ENCODE results near the gene KYAT1. TPM values are rescaled to one million over a fixed set of nuclear protein-coding genes. Genes with fewer than 3 reads are reported as not detected.
A peak's percentile ranks its signal among the peaks of the same experiment; 100 is the strongest.

Gene KYAT1
- total and polyA plus RNA-seq, 2 of the 13 experiments (the other 11 are each of a cell fraction or from before 2014, with no cell fraction given), result 9.2 to 46.5 TPM

GRCh38 chr9:128786681-128787601, 94.8 kb downstream of the KYAT1 start, which contains the start of gene TBC1D13 (continued):
- TF ChIP-seq BATF2 (CRISPR knock-in tag; IDR thresholded peaks at IDR 0.05) (peak; percentile 89), ZNF710 (CRISPR knock-in tag; IDR thresholded peaks at IDR 0.05; ENCODE audit: borderline replicate concordance) (peak; percentile 79), RORA (CRISPR knock-in tag; IDR thresholded peaks at IDR 0.05) (no peak), FOXC1 (CRISPR knock-in tag; IDR thresholded peaks at IDR 0.05; ENCODE audit: borderline replicate concordance) (peak; percentile 94), MBD4 (IDR thresholded peaks at IDR 0.05; ENCODE audit: borderline replicate concordance, low read length) (no peak), ZBED4 (CRISPR knock-in tag; IDR thresholded peaks at IDR 0.05; ENCODE audit: borderline replicate concordance) (peak; percentile 90), SKI (IDR thresholded peaks at IDR 0.05; ENCODE audit: partially characterized antibody) (peak; percentile 74), PAXIP1 (CRISPR knock-in tag; conservative IDR thresholded peaks at IDR 0.05) (peak; percentile 67), TOPORS (CRISPR knock-in tag; IDR thresholded peaks at IDR 0.05) (peak; percentile 90; the same call in 1 of the 2 replicates), MYC (CRISPR knock-in tag; IDR thresholded peaks at IDR 0.05; ENCODE audit: borderline replicate concordance) (peak; percentile 89), ZNF746 (CRISPR knock-in tag; IDR thresholded peaks at IDR 0.05) (no peak; the same call in 1 of the 2 replicates)
